Transverse colon (tissue), 3 donors: ENCODE results near the gene MSL1.

Experiments
- POLR2A ChIP-seq: fragments of 450-650 bp; IDR thresholded peaks from one replicate; pipeline ENCODE4 v1.6.1; 2016; ENCODE audit warnings: antibody characterized with exemption, mild to moderate bottlenecking, moderate library complexity
- TF ChIP-seq, protein P1 (sequence below), 5 experiments: fragments of 200-600 bp in 3 of 5; fragments of 450-650 bp in 2 of 5; sonication (generic) in 3 of 5; IDR thresholded peaks; 1 replicate in 2 of 5; 2 replicates in 3 of 5; pipeline ENCODE4 v1.5.1; 2016 to 2017; ENCODE audit warnings: antibody characterized with exemption in 5 of 5, inconsistent platforms in 3 of 5, mild to moderate bottlenecking in 2 of 5, moderate library complexity in 1 of 5

DNA sequence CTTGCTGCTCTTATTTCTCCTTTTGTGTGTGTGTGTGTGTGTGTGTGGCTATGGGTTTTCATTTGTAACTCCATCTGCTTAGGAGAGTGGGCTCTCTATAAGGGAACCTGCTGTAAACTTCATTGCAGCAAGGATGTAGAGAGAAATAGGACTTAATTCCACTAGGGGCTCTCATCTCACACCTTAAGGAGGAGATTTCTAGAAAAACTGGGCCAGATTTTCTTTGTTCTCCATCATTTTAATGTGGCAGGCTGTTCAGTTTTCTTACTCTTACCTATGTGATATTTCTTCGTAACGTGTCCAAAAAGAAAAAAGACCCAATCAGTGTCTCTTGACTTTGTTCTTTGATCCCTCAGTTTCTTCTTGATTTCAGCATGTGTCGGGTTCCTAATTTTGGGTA is 14.0 kb downstream of the MSL1 start:
- TF ChIP-seq, protein P1, sequence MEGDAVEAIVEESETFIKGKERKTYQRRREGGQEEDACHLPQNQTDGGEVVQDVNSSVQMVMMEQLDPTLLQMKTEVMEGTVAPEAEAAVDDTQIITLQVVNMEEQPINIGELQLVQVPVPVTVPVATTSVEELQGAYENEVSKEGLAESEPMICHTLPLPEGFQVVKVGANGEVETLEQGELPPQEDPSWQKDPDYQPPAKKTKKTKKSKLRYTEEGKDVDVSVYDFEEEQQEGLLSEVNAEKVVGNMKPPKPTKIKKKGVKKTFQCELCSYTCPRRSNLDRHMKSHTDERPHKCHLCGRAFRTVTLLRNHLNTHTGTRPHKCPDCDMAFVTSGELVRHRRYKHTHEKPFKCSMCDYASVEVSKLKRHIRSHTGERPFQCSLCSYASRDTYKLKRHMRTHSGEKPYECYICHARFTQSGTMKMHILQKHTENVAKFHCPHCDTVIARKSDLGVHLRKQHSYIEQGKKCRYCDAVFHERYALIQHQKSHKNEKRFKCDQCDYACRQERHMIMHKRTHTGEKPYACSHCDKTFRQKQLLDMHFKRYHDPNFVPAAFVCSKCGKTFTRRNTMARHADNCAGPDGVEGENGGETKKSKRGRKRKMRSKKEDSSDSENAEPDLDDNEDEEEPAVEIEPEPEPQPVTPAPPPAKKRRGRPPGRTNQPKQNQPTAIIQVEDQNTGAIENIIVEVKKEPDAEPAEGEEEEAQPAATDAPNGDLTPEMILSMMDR (IDR thresholded peaks at IDR 0.05) = no peak
- no peak for TF ChIP-seq POLR2A
